ENCODE results near the gene GAS2. TPM values are rescaled to one million over a fixed set of nuclear protein-coding genes. Genes with fewer than 3 reads are reported as not detected.
"Not testable (repeated sequence)": the region's sequence is repeated elsewhere in the genome, so short reads cannot be mapped to it uniquely, and the experiment has no call there.

The GAS2 gene
- total and polyA plus RNA-seq, 9 of the 15 experiments (the other 6 are each of a cell fraction or from before 2014, with no cell fraction given) = 0.77 to 1.9 (median 1.1) TPM

DNA sequence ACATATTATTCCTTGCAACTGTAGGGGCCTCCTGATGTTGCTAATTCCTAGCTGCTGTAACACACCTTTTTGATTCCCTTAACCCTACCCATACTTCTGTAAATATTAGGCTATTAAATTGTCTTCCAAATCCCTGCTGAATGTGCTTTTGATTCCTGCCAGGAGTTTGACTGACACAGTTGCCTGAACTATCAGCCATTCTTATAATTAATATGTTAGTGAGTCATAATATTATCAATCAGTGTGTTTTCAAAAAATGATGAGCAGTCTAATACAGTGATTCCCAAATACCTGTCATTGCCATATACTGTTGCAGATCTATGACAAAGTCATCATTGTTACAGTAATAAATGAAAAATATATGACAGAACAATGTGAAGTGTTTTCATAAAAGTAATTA lies 24.9 kb upstream of the GAS2 start:
- no peak overlapping the region for H3K9ac ChIP-seq (ENCODE audit: insufficient read depth in 1 of 2, low read depth in 2 of 2, low read length in 2 of 2)
- H2AFZ ChIP-seq (ENCODE audit: low read depth, low read length) = no peak overlapping the region
- in situ Hi-C loops (cut with MboI) (no loop called here), intact Hi-C loops (cut with micrococcal nuclease) (no loop called here)
- ATAC-seq (no peak), FAIRE-seq (no peak), DNase-seq (ENCODE audit: extremely low read depth in 1 of 4, low spot score in 3 of 4) (no peak)
- ChIA-PET CTCF (ENCODE audit: low intra/inter-chr PET ratio) (no interaction called here), POLR2A (no interaction called here)
- TF ChIP-seq MED1 (CRISPR knock-in tag; IDR thresholded peaks at IDR 0.05; ENCODE audit: borderline replicate concordance) (no peak), PHF21A (IDR thresholded peaks at IDR 0.05; ENCODE audit: borderline replicate concordance, low read depth) (no peak), POLR2B (IDR thresholded peaks at IDR 0.05; ENCODE audit: low read depth, partially characterized antibody) (no peak), RBM25 (IDR thresholded peaks at IDR 0.05; ENCODE audit: low read depth, low read length, severe bottlenecking) (no peak), BDP1 (IDR thresholded peaks at IDR 0.05; ENCODE audit: insufficient read depth, insufficient read length) (no peak), ZNF263 (CRISPR knock-in tag; IDR thresholded peaks at IDR 0.05; ENCODE audit: borderline replicate concordance) (no peak), MCM7 (IDR thresholded peaks at IDR 0.05) (no peak)
- TF ChIP-seq, protein P1, sequence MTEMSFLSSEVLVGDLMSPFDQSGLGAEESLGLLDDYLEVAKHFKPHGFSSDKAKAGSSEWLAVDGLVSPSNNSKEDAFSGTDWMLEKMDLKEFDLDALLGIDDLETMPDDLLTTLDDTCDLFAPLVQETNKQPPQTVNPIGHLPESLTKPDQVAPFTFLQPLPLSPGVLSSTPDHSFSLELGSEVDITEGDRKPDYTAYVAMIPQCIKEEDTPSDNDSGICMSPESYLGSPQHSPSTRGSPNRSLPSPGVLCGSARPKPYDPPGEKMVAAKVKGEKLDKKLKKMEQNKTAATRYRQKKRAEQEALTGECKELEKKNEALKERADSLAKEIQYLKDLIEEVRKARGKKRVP (CRISPR knock-in tag; IDR thresholded peaks at IDR 0.05) = no peak
- TF ChIP-seq, protein P2, sequence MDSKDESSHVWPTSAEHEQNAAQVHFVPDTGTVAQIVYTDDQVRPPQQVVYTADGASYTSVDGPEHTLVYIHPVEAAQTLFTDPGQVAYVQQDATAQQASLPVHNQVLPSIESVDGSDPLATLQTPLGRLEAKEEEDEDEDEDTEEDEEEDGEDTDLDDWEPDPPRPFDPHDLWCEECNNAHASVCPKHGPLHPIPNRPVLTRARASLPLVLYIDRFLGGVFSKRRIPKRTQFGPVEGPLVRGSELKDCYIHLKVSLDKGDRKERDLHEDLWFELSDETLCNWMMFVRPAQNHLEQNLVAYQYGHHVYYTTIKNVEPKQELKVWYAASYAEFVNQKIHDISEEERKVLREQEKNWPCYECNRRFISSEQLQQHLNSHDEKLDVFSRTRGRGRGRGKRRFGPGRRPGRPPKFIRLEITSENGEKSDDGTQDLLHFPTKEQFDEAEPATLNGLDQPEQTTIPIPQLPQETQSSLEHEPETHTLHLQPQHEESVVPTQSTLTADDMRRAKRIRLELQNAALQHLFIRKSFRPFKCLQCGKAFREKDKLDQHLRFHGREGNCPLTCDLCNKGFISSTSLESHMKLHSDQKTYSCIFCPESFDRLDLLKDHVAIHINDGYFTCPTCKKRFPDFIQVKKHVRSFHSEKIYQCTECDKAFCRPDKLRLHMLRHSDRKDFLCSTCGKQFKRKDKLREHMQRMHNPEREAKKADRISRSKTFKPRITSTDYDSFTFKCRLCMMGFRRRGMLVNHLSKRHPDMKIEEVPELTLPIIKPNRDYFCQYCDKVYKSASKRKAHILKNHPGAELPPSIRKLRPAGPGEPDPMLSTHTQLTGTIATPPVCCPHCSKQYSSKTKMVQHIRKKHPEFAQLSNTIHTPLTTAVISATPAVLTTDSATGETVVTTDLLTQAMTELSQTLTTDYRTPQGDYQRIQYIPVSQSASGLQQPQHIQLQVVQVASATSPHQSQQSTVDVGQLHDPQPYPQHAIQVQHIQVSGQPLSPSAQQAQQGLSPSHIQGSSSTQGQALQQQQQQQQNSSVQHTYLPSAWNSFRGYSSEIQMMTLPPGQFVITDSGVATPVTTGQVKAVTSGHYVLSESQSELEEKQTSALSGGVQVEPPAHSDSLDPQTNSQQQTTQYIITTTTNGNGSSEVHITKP (IDR thresholded peaks at IDR 0.05; ENCODE audit: partially characterized antibody) = no peak
- TF ChIP-seq, protein P3, sequence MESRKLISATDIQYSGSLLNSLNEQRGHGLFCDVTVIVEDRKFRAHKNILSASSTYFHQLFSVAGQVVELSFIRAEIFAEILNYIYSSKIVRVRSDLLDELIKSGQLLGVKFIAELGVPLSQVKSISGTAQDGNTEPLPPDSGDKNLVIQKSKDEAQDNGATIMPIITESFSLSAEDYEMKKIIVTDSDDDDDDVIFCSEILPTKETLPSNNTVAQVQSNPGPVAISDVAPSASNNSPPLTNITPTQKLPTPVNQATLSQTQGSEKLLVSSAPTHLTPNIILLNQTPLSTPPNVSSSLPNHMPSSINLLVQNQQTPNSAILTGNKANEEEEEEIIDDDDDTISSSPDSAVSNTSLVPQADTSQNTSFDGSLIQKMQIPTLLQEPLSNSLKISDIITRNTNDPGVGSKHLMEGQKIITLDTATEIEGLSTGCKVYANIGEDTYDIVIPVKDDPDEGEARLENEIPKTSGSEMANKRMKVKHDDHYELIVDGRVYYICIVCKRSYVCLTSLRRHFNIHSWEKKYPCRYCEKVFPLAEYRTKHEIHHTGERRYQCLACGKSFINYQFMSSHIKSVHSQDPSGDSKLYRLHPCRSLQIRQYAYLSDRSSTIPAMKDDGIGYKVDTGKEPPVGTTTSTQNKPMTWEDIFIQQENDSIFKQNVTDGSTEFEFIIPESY (CRISPR knock-in tag; IDR thresholded peaks at IDR 0.05) = no peak
- no peaks in the 10 kb centered on the region for H3K27me3 ChIP-seq (ENCODE audit: control insufficient read depth in 2 of 2, insufficient read depth in 2 of 2, low read length in 2 of 2)
- no TSS peak for BruUV-seq (replicated peaks)
- H3K36me3 ChIP-seq (ENCODE audit: control insufficient read depth, insufficient read depth, low read length) = no peaks in the 10 kb centered on the region
- H3K9me1 ChIP-seq (ENCODE audit: control insufficient read depth, insufficient read depth, low read length) = no peaks in the 10 kb centered on the region
- no peaks in the 10 kb centered on the region for H3K4me1 ChIP-seq (replicated peaks in 1 of 2; ENCODE audit: control insufficient read depth in 2 of 2, insufficient read depth in 2 of 2, low read length in 2 of 2)
- no peak overlapping the region for H3K4me3 ChIP-seq
- H3K27ac ChIP-seq (ENCODE audit: extremely low read depth, low read depth, low read length) = no peak overlapping the region
- no peaks in the 10 kb centered on the region for H3K79me2 ChIP-seq (ENCODE audit: control insufficient read depth, insufficient read depth, low read length)
- H3K9me3 ChIP-seq (replicated peaks; ENCODE audit: control insufficient read depth, insufficient read depth, low read depth, low read length) = no peaks in the 10 kb centered on the region
- no peaks in the 10 kb centered on the region for H4K20me1 ChIP-seq (replicated peaks; ENCODE audit: control insufficient read depth, insufficient read depth, low read length)
- no peak overlapping the region for H3K4me2 ChIP-seq (ENCODE audit: insufficient read depth, low read length)

DNA sequence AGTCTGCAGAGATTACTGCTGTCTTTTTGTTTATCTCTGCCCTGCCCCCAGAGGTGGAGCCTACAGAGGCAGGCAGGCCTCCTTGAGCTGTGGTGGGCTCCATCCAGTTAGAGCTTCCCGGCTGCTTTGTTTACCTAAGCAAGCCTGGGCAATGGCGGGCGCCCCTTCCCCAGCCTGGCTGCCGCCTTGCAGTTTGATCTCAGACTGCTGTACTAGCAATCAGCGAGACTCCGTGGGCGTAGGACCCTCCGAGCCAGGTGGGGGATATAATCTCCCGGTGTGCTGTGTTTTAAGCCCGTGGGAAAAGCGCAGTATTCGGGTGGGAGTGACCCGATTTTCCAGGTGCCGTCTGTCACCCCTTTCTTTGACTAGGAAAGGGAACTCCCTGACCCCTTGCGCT lies 14.1 kb upstream of the GAS2 start:
- BruUV-seq (replicated peaks); H3K9me3 ChIP-seq (replicated peaks; ENCODE audit: control insufficient read depth, insufficient read depth, low read depth, low read length); H3K27me3 ChIP-seq (ENCODE audit: control insufficient read depth in 2 of 2, insufficient read depth in 2 of 2, low read length in 2 of 2); CTCF ChIA-PET (ENCODE audit: low intra/inter-chr PET ratio); H3K79me2 ChIP-seq (ENCODE audit: control insufficient read depth, insufficient read depth, low read length); H3K36me3 ChIP-seq (ENCODE audit: control insufficient read depth, insufficient read depth, low read length); H3K4me2 ChIP-seq (ENCODE audit: insufficient read depth, low read length); intact Hi-C loops (cut with micrococcal nuclease); H4K20me1 ChIP-seq (replicated peaks; ENCODE audit: control insufficient read depth, insufficient read depth, low read length); ATAC-seq; FAIRE-seq; POLR2A ChIA-PET; DNase-seq (ENCODE audit: extremely low read depth in 1 of 4, low spot score in 3 of 4); H2AFZ ChIP-seq (ENCODE audit: low read depth, low read length); H3K27ac ChIP-seq (ENCODE audit: extremely low read depth, low read depth, low read length); H3K9ac ChIP-seq (ENCODE audit: insufficient read depth in 1 of 2, low read depth in 2 of 2, low read length in 2 of 2); H3K4me3 ChIP-seq; H3K4me1 ChIP-seq (replicated peaks in 1 of 2; ENCODE audit: control insufficient read depth in 2 of 2, insufficient read depth in 2 of 2, low read length in 2 of 2); in situ Hi-C loops (cut with MboI); H3K9me1 ChIP-seq (ENCODE audit: control insufficient read depth, insufficient read depth, low read length): not testable (repeated sequence)
- 0% methylated on average over 6 of the region's 15 CpGs for WGBS (ENCODE audit: insufficient coverage, low coverage, missing lambda C conversion rate)

Data from K562 (cell line).